Activated CD4-positive, alpha-beta T cell treated with anti-CD3 and anti-CD28 coated beads, Interleukin-2, amount 50 U/mL, for 48 hours (primary cell): ENCODE data around the gene RBMS3.

Source experiments
- DNase-seq, 2 experiments: peaks; one replicate each; pipeline ENCODE4 v3.0.0-alpha.2; 2020

RBMS3 gene

GRCh38 chr3:29695643-29696198, 414.9 kb downstream of the RBMS3 start:
- DNase-seq = no peak

- DNase-seq = no peak
These were observed 415.4 kb downstream of the RBMS3 start for GRCh38 chr3:29696311-29696710.

- DNase-seq = no peak
These were observed 417.1 kb downstream of the RBMS3 start for GRCh38 chr3:29697989-29698388.

- DNase-seq = no peak
These were observed 419.4 kb downstream of the RBMS3 start for GRCh38 chr3:29700256-29700655.

GRCh38 chr3:29701326-29701983, 420.6 kb downstream of the RBMS3 start:
- DNase-seq = no peak

- no peak for DNase-seq
These were observed 425.3 kb downstream of the RBMS3 start for GRCh38 chr3:29705906-29706844.

- no peak for DNase-seq
These were observed 428.0 kb downstream of the RBMS3 start for GRCh38 chr3:29708884-29709283.

GRCh38 chr3:29711255-29711771, 430.4 kb downstream of the RBMS3 start:
- DNase-seq = no peak

GRCh38 chr3:29716213-29716612, 435.3 kb downstream of the RBMS3 start:
- no peak for DNase-seq

GRCh38 chr3:29718661-29719065, 437.8 kb downstream of the RBMS3 start:
- DNase-seq = no peak

GRCh38 chr3:29720665-29721064, 439.8 kb downstream of the RBMS3 start:
- no peak for DNase-seq

GRCh38 chr3:29721789-29722188, 440.9 kb downstream of the RBMS3 start:
- DNase-seq = no peak

GRCh38 chr3:29731050-29731449, 450.2 kb downstream of the RBMS3 start:
- no peak for DNase-seq

- no peak for DNase-seq
These were observed 460.4 kb downstream of the RBMS3 start for GRCh38 chr3:29741231-29741630.

GRCh38 chr3:29745232-29745870, 464.5 kb downstream of the RBMS3 start:
- no peak for DNase-seq

- DNase-seq = no peak
These were observed 465.4 kb downstream of the RBMS3 start for GRCh38 chr3:29746163-29746760.

- no peak for DNase-seq
These were observed 467.1 kb downstream of the RBMS3 start for GRCh38 chr3:29747991-29748390.

- DNase-seq = no peak
These were observed 470.9 kb downstream of the RBMS3 start for GRCh38 chr3:29751647-29752314.

GRCh38 chr3:29754346-29754745, 473.5 kb downstream of the RBMS3 start:
- DNase-seq = no peak

- no peak for DNase-seq
These were observed 474.5 kb downstream of the RBMS3 start for GRCh38 chr3:29755416-29755815.

- DNase-seq = no peak
These were observed 476.3 kb downstream of the RBMS3 start for GRCh38 chr3:29757054-29757777.

GRCh38 chr3:29758108-29758433, 477.2 kb downstream of the RBMS3 start:
- DNase-seq = no peak
